OCI-LY7 (cell line): ENCODE data around the gene PDSS2. TPM values are rescaled to one million over a fixed set of nuclear protein-coding genes. Genes with fewer than 3 reads are reported as not detected.

Experiments
- BruUV-seq: library from RNA; stranded (reverse); fragments of 400-500 nt; replicated peaks from 2 replicates; lab custom pipeline; 2021; lab: Mats Ljungman, UMichigan
- CTCF ChIA-PET: fragments of 300-600 bp; sonication (Branson Sonifier 250); formaldehyde crosslinking; loops from one replicate; lab custom pipeline; 2022; ENCODE audit warnings: antibody characterized with exemption; ENCODE audit not compliant: unreplicated experiment; lab: Charles Lee
- POLR2A ChIA-PET: fragments of 300-600 bp; sonication (Branson Sonifier 250); formaldehyde crosslinking; loops from one replicate; lab custom pipeline; 2022; ENCODE audit warnings: antibody characterized with exemption; lab: Charles Lee
- DNase-seq: peaks from one replicate; pipeline ENCODE4 v3.0.0-alpha.2; 2015; ENCODE audit warnings: low spot score
- H2AFZ ChIP-seq: fragments of 200-600 bp; sonication (generic), shearing (Covaris generic); 2 replicates; pipeline ENCODE4 v1.6.1; 2014; ENCODE audit warnings: mild to moderate bottlenecking, antibody characterized with exemption, low read length, moderate library complexity
- H3K27ac ChIP-seq: fragments of 200-600 bp; sonication (generic); 2 replicates; pipeline ENCODE4 v1.5.1; 2014; ENCODE audit warnings: mixed run types, low read depth, mild to moderate bottlenecking, moderate library complexity, low read length, inconsistent platforms; ENCODE audit not compliant: poor library complexity, severe bottlenecking
- H3K36me3 ChIP-seq: fragments of 200-600 bp; sonication (generic); 2 replicates; pipeline ENCODE4 v1.6.1; 2014; ENCODE audit warnings: mild to moderate bottlenecking, antibody characterized with exemption, low read length, moderate library complexity, mixed read lengths; ENCODE audit not compliant: insufficient read depth
- H3K4me1 ChIP-seq: fragments of 200-600 bp; sonication (generic); 2 replicates; pipeline ENCODE4 v1.5.1; 2014; ENCODE audit warnings: mild to moderate bottlenecking, low read length; ENCODE audit not compliant: insufficient read depth, poor library complexity, severe bottlenecking
- H3K4me2 ChIP-seq: fragments of 200-600 bp; sonication (generic); 2 replicates; pipeline ENCODE4 v1.6.1; 2014; ENCODE audit warnings: mild to moderate bottlenecking, low read length
- H3K4me3 ChIP-seq: fragments of 200-600 bp; sonication (generic); 2 replicates; pipeline ENCODE4 v1.5.1; 2014; ENCODE audit warnings: mild to moderate bottlenecking, low read depth, low read length; ENCODE audit not compliant: poor library complexity, severe bottlenecking
- H3K79me2 ChIP-seq: fragments of 200-600 bp; sonication (generic); 2 replicates; pipeline ENCODE4 v1.6.1; 2016; ENCODE audit warnings: low read depth, mild to moderate bottlenecking, low read length, moderate library complexity, mixed read lengths; ENCODE audit not compliant: insufficient read depth
- H3K9me2 ChIP-seq: fragments of 200-600 bp; sonication (generic); 2 replicates; pipeline ENCODE4 v1.6.1; 2016; ENCODE audit warnings: mild to moderate bottlenecking, low read length, mixed read lengths; ENCODE audit not compliant: insufficient read depth
- H3K9me3 ChIP-seq: fragments of 200-600 bp; sonication (generic); 2 replicates; pipeline ENCODE4 v1.6.1; 2014; ENCODE audit warnings: mild to moderate bottlenecking, mixed run types, low read length, mixed read lengths
- H4K20me1 ChIP-seq: fragments of 200-600 bp; sonication (generic); 2 replicates; pipeline ENCODE4 v1.6.1; 2014; ENCODE audit warnings: mild to moderate bottlenecking, antibody characterized with exemption, low read length, moderate library complexity, mixed read lengths; ENCODE audit not compliant: insufficient read depth
- EZH2phosphoT487 ChIP-seq: fragments of 200-600 bp; sonication (generic); IDR thresholded peaks from 2 replicates; pipeline ENCODE4 v1.6.1; 2018; ENCODE audit warnings: low read depth, borderline replicate concordance, mild to moderate bottlenecking, mixed run types, antibody characterized with exemption, low read length, moderate library complexity, mixed read lengths
- intact Hi-C: fragments of 100-400 bp; cut with micrococcal nuclease; formaldehyde crosslinking; loops from one replicate; pipeline ENCODE4 v1.10.0; 2022; ENCODE audit not compliant: unreplicated experiment
- total RNA-seq, 2 experiments: library from RNA; depleted of rRNA in 1 of 2; stranded (reverse); fragments of >200 nt in 1 of 2; shearing (Covaris generic) in 1 of 2; gene quantifications; 2 replicates each; pipeline ENCODE4 v1.2.3, GENCODE V29; 2014 to 2022
- TF ChIP-seq, protein P1 (sequence below): fragments of 200-600 bp; sonication (generic); conservative IDR thresholded peaks from 2 replicates; pipeline ENCODE4 v1.5.1; 2014; ENCODE audit warnings: mild to moderate bottlenecking, antibody characterized with exemption, low read length, moderate library complexity, mixed read lengths

Gene PDSS2
- total RNA-seq, 2 experiments from 2014 or later = 14.7 to 24.9 TPM

DNA sequence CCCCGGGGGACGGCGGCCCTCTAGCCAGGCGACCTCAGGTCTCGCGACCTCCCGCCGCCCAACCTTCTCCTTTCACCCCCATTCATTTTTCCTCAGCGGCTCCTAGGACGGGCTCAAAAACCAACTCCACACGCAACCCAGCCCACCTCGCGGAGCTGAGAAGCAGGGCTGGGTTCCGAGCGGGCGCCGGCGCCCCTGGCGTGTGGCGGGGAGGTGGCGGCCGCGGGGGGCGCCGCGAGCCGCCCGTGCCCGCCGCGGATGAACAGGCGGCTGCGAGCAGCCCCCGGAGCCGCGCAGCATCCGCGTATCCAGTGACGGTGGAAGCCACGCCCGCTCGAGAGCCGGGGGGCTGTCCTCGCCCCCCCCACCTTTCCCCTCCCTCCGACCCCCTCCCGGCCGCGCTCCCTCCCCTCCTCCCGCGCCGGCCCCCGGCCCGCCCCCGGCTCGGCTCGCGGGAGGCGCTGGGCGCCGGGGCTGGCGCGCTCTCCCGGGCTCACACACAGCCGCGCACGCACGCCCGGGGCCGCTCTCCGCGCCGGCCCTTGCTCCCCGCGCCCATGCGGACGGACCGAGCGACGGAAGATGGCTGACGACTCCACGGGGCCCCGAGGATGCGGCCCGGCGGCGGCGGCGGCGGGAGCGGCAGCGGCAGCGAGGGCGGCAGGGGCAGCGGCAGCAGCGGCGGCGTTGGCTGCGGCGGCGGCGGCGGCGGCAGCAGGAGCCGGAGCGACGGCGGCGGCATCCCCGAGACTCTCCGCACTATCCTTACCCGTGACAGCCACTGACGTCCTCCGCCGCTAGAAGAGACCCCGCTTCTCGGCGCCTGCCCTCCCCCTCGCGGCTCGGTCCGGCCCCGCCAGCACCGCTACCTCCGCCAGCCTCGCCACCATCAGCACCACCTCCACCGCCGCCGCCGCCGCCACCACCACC lies 30.5 kb upstream of the PDSS2 start, which contains the start of gene SOBP:
Gene SOBP (plus strand): TSS at position 482 of the 930 bp plus-strand sequence. CDS start 500 bp downstream, outside the sequence.
- Histone ChIP-seq H3K9me2 (no peaks in the 10 kb centered on the region), H3K4me1 (peaks cover 46% of the 10 kb centered on the region), H3K79me2 (peaks cover 47% of the 10 kb centered on the region), H3K9me3 (no peaks in the 10 kb centered on the region), H3K27ac (peak within 1 kb of the TSS; percentile 68), H2AFZ (peak within 1 kb of the TSS; percentile 59), H4K20me1 (peaks cover 6% of the 10 kb centered on the region; the same call in 1 of the 2 replicates), H3K4me3 (peak within 1 kb of the TSS; percentile 95), H3K36me3 (peaks cover 7% of the 10 kb centered on the region; the same call in 1 of the 2 replicates), H3K4me2 (peak within 1 kb of the TSS; percentile 93)
- TF ChIP-seq EZH2phosphoT487 = no peak
- TF ChIP-seq, protein P1, sequence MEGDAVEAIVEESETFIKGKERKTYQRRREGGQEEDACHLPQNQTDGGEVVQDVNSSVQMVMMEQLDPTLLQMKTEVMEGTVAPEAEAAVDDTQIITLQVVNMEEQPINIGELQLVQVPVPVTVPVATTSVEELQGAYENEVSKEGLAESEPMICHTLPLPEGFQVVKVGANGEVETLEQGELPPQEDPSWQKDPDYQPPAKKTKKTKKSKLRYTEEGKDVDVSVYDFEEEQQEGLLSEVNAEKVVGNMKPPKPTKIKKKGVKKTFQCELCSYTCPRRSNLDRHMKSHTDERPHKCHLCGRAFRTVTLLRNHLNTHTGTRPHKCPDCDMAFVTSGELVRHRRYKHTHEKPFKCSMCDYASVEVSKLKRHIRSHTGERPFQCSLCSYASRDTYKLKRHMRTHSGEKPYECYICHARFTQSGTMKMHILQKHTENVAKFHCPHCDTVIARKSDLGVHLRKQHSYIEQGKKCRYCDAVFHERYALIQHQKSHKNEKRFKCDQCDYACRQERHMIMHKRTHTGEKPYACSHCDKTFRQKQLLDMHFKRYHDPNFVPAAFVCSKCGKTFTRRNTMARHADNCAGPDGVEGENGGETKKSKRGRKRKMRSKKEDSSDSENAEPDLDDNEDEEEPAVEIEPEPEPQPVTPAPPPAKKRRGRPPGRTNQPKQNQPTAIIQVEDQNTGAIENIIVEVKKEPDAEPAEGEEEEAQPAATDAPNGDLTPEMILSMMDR = peak; percentile 60
- intact Hi-C loops = loop anchor here (1.0 to 5.0 kb wide), 8 partner anchors 31 to 373 kb away; partner anchors contain the start of genes BEND3 and PDSS2
- no TSS peak for BruUV-seq
- DNase-seq = peak; percentile 91
- CTCF ChIA-PET = interaction anchor here (0.6 to 1.7 kb wide), 7 partner anchors 31 to 467 kb away, joined by 3 to 5 read pairs (median 4); no protein-coding TSS in a partner anchor
- POLR2A ChIA-PET = interaction anchor here (0.8 to 5.4 kb wide), 12 partner anchors 8 to 376 kb away, joined by 3 to 25 read pairs (median 6); partner anchors contain the start of gene PDSS2

DNA sequence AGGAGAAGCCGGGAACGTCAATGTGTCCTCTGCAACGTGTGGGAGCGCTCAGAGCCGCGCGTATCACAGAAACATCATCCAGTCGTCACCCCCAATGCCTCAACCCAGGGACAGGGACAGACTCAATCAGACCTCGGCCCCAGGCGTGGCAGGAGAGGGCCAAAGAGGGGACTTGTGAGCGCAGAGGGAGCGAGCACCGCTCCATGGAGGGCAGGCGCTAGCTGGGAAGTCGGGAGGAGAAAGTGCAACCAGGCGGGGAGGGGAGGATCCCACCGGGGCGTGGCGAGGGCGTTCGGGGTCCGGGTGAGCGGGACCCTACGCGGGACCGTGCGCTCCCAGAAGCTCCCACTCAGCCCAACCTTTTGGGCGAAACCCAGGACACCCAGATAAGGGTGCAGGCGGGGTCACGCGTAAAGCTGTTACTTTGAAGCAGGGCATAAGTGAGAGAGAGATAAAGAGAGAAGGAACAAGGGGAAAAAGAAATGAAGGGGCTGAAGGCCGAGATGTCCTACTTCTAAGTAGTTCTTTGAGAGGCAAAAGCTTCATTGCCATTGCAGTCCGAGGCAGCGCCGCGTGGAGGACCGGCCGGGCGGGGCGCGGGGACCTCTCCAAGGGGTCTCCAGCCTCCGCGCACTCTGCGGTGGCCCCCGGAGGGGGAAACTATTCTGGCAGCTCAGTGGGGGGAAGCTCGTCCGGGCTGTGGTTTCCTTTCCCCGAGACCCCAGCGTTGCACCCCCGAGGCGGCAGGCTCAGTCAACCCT lies 29.7 kb upstream of the PDSS2 start:
- H3K79me2 ChIP-seq = peaks cover 38% of the 10 kb centered on the region
- no peaks in the 10 kb centered on the region for H3K9me2 ChIP-seq
- H3K4me3 ChIP-seq = peak overlapping the region; percentile 95
- intact Hi-C loops = loop anchor here (1.0 to 2.0 kb wide), 4 partner anchors 30 to 170 kb away; partner anchors contain the start of gene PDSS2
- POLR2A ChIA-PET = interaction anchor here (0.8 to 5.4 kb wide), 13 partner anchors 9 to 375 kb away, joined by 3 to 25 read pairs (median 5); partner anchors contain the start of gene PDSS2
- CTCF ChIA-PET = interaction anchor here (0.6 to 1.5 kb wide), 7 partner anchors 30 to 468 kb away, joined by 3 to 5 read pairs (median 4); no protein-coding TSS in a partner anchor
- H4K20me1 ChIP-seq = peaks cover 6% of the 10 kb centered on the region; the same call in 1 of the 2 replicates
- BruUV-seq = no TSS peak
- DNase-seq = peak; percentile 47
- no peaks in the 10 kb centered on the region for H3K9me3 ChIP-seq
- TF ChIP-seq EZH2phosphoT487 = no peak
- TF ChIP-seq, protein P1 = no peak
- H2AFZ ChIP-seq = peak overlapping the region; percentile 59
- H3K36me3 ChIP-seq = peaks cover 7% of the 10 kb centered on the region; the same call in 1 of the 2 replicates
- peak overlapping the region; percentile 93 for H3K4me2 ChIP-seq
- peak overlapping the region; percentile 67 for H3K27ac ChIP-seq
- H3K4me1 ChIP-seq = peaks cover 38% of the 10 kb centered on the region
